ENCODE data around the gene NFAM1.

Gene NFAM1

DNA sequence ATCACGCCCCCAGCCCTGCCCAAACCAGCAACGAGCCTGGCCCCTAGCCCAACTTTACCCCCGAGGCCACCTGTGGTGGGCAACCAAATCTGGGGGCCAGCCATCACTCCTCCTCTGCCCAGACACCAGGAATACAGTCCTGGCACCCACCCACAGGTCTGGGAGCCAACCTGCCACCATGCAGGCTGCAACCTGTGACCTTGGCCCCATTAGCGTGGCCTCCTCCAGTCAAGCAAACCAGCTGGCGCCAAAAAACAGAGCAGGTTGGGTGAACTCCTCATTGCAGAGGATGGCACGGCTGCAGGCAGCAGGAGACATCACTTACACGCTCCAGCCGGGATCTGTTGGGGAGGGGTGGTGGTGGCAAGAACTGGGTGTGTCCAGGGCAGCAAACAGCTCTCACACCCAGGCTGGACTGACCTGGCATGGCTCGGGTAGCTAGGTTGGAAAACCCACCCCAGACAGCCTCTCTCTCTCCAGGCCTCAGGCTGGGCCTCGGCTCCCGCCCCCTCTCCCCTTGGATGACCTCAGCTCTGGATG is 96.3 kb downstream of the NFAM1 start:
- DNase-seq (ENCODE audit: low read depth in 3 of 3), result no peak

DNA sequence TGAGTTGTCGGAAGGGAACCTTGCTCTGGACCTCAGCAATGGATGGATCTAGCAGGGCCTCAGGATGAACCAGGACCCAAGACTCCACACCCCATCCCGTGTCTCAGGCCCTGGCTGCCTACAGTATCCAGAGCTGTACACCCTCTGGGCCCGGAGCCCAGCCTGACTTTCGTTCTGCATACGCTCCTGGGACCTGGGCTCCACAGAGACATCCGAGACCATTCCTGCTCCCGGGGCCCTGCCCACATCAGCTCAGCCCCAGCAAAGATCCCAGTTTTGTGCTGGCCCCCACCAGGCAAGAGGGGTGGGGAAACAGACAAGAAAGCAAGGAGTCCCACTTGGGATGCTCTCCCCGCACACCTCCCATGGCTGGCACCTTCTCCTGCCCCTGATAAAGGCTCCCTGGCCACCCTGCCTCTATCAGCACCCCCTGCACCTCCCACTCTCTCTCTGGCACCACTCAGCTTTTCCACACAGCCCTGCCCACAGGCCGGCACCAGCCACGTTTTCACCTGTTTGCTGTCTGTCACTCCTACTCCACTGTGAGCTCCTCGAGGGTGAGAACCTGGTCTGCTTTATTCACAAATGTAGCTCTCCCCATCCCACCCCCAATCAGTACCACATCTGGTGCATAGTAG is 97.2 kb downstream of the NFAM1 start:
- no peak for DNase-seq (ENCODE audit: low read depth in 3 of 3)

DNA sequence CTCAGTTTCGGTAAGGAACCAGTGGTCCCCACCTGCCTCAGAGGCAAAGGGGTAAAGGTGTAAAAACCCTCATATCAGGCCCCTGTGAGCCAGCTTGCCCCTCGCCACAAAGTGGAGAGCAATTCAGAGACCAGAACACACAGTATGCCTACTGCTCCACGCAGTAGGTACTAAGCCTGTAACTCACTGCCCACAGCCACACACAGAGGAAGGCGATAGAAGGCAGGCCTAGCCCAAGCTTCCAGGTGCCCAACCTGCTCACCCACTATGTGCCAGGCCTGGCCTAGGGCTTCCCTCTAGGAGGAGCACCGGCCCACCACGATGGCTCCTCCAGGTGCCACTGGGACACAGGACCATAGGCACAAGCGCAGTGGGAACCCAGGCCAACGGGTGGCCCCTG is 98.7 kb downstream of the NFAM1 start:
- no peak for DNase-seq (ENCODE audit: low read depth in 3 of 3)

DNA sequence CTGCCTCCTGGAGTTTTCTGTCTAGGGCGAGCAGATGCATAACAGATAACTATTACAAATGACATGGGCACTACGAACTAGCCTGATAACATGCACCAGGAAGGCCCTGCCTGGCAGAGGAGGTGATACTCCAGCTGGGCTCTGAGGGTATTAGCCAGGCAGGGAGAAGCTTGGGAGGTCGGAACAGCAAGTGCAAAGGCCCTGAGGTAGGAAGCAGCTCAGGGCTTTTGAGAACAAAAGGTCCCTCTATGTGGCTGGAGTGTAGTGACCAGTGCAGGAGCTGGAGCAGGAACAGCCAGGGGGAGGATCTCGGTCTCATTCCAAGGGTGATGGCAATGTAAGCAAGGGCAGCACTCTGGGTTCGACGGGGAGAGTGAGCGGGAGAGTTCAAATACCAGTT is 100.1 kb downstream of the NFAM1 start:
- no peak for DNase-seq (ENCODE audit: low read depth in 3 of 3)

DNA sequence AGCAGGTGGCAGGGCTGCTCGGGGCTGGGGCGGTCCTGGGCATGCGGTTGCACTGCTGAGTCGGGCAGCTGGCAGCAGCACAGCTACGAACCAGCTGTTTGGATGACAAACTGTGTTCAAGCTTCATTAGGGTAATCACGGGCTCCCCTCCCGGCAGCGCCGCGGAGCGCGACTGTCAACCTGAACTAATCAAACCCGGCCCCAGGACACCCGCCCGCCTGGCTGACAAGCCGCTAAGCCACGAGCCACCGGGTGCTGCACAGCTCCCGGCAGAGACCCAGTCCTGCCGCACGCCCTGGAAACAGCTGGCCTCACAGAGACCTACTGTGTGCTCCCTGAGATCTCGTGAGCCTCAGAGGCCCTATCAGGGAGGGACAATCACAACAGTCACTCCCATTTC is 101.2 kb downstream of the NFAM1 start:
- no peak for DNase-seq (ENCODE audit: low read depth in 3 of 3)
